ENCODE data around the gene LRRTM4. TPM values are rescaled to one million over a fixed set of nuclear protein-coding genes. Genes with fewer than 3 reads are reported as not detected.

The LRRTM4 gene
- total and polyA plus RNA-seq, 10 of the 15 experiments (the other 5 are each of a cell fraction or from before 2014, with no cell fraction given): 0.01 to 1.0 TPM; not detected in 8

DNA sequence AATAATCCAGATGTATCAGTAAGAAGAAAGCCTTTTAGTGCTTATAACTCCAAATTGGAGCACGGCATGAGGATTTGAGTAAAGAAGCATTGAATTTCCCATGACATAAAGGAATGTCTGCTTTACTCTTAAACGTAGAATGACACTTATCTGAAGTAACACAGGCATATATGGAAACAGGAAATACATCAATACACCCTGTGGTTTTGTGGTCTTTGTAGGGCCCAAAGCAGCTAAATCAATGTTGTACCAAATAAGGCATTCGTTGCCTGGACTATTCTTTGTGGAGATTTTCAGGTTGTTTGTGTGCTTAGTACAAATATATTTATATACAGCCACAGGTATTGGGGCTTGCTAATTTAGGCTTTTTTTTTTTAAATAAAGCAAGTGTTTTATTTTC, 660.5 kb downstream of the LRRTM4 start:
- H2AFZ ChIP-seq (ENCODE audit: control insufficient read depth, low read depth, low read length): no peak overlapping the region
- FAIRE-seq (no peak), ATAC-seq (peak; percentile 92), DNase-seq (ENCODE audit: low read depth, low spot score) (peak; percentile 16)
- ChIA-PET SMC1A (ENCODE audit: uncharacterized antibody, unreplicated experiment) (interaction anchor here (0.7 kb wide), 1 partner anchor 672 kb away, joined by 3 read pairs; no protein-coding TSS in a partner anchor), POLR2A (no interaction called here), CTCF (no interaction called here), RAD21 (ENCODE audit: unreplicated experiment) (no interaction called here)
- H3K36me3 ChIP-seq (ENCODE audit: control insufficient read depth in 2 of 2, insufficient read depth in 2 of 2, low read length in 1 of 2): no peaks in the 10 kb centered on the region
- H3K9me3 ChIP-seq (replicated peaks; ENCODE audit: control insufficient read depth, insufficient read depth, low read length): no peaks in the 10 kb centered on the region
- no peak overlapping the region for H3K9ac ChIP-seq (ENCODE audit: control insufficient read depth, insufficient read depth, low read length)
- 6% methylated on average over 3 of the region's 3 CpGs for WGBS (ENCODE audit: insufficient coverage, insufficient replicate concordance, low lambda C conversion rate, missing lambda C conversion rate)
- intact Hi-C loops (cut with micrococcal nuclease; ENCODE audit: unreplicated experiment) (no loop called here), in situ Hi-C loops (cut with MboI) (no loop called here)
- no peaks in the 10 kb centered on the region for H3K79me2 ChIP-seq (ENCODE audit: control insufficient read depth, insufficient read depth, low read length)
- H3K27me3 ChIP-seq (replicated peaks in 1 of 2; ENCODE audit: control insufficient read depth in 2 of 2, insufficient read depth in 2 of 2, low read length in 1 of 2): no peaks in the 10 kb centered on the region
- no peak overlapping the region for H3K4me3 ChIP-seq
- no TSS peak for BruUV-seq (replicated peaks)
- no peak overlapping the region for H3K4me2 ChIP-seq (ENCODE audit: control insufficient read depth, insufficient read depth)
- no peak overlapping the region for H3K27ac ChIP-seq (ENCODE audit: control insufficient read depth, insufficient read depth)
- no peaks in the 10 kb centered on the region for H4K20me1 ChIP-seq (ENCODE audit: control insufficient read depth, insufficient read depth)
- H3K4me1 ChIP-seq (ENCODE audit: control insufficient read depth, insufficient read depth, low read length): no peaks in the 10 kb centered on the region
- TF ChIP-seq, protein P1, sequence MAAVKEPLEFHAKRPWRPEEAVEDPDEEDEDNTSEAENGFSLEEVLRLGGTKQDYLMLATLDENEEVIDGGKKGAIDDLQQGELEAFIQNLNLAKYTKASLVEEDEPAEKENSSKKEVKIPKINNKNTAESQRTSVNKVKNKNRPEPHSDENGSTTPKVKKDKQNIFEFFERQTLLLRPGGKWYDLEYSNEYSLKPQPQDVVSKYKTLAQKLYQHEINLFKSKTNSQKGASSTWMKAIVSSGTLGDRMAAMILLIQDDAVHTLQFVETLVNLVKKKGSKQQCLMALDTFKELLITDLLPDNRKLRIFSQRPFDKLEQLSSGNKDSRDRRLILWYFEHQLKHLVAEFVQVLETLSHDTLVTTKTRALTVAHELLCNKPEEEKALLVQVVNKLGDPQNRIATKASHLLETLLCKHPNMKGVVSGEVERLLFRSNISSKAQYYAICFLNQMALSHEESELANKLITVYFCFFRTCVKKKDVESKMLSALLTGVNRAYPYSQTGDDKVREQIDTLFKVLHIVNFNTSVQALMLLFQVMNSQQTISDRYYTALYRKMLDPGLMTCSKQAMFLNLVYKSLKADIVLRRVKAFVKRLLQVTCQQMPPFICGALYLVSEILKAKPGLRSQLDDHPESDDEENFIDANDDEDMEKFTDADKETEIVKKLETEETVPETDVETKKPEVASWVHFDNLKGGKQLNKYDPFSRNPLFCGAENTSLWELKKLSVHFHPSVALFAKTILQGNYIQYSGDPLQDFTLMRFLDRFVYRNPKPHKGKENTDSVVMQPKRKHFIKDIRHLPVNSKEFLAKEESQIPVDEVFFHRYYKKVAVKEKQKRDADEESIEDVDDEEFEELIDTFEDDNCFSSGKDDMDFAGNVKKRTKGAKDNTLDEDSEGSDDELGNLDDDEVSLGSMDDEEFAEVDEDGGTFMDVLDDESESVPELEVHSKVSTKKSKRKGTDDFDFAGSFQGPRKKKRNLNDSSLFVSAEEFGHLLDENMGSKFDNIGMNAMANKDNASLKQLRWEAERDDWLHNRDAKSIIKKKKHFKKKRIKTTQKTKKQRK (IDR thresholded peaks at IDR 0.05; ENCODE audit: low read depth, low read length): no peak
- TF ChIP-seq RUNX3 (IDR thresholded peaks at IDR 0.05; ENCODE audit: low read length) (peak; percentile 46), CREB1 (IDR thresholded peaks at IDR 0.05; ENCODE audit: low read depth) (0 out of 2 replicates have a peak, but pooled peaks have one; percentile 23), MYB (IDR thresholded peaks at IDR 0.05; ENCODE audit: borderline replicate concordance, low read depth, low read length) (no peak), SRF (IDR thresholded peaks at IDR 0.05; ENCODE audit: low read depth in 2 of 2, low read length in 2 of 2) (peak in 1 of 2 experiments; percentile 72; a peak in 2 of 4 replicates)

All from GM12878 (cell line).